H9 (cell line): Measurements from ENCODE around the gene ROPN1L. TPM values are rescaled to one million over a fixed set of nuclear protein-coding genes. Genes with fewer than 3 reads are reported as not detected.

ENCODE experiments used
- DNase-seq: peaks from one replicate; pipeline ENCODE4 v3.0.0-alpha.2; 2017
- H2AFZ ChIP-seq: one replicate; pipeline ENCODE4 v1.6.1; 2013; ENCODE audit warnings: mild to moderate bottlenecking, low read length, control low read depth, moderate library complexity
- H2AK5ac ChIP-seq: 2 replicates; pipeline ENCODE4 v1.6.1; 2013; ENCODE audit warnings: low read length, control low read depth, mixed read lengths; ENCODE audit not compliant: insufficient read length
- H2BK120ac ChIP-seq: one replicate; pipeline ENCODE4 v1.6.1; 2013; ENCODE audit warnings: low read depth, mild to moderate bottlenecking, low read length, control low read depth, inconsistent platforms; ENCODE audit not compliant: poor library complexity, severe bottlenecking
- H2BK12ac ChIP-seq: 2 replicates; pipeline ENCODE4 v1.6.1; 2013; ENCODE audit warnings: low read length, control low read depth, mixed read lengths, low read depth; ENCODE audit not compliant: insufficient read length
- H2BK15ac ChIP-seq: 2 replicates; pipeline ENCODE4 v1.6.1; 2013; ENCODE audit warnings: low read depth, low read length, control low read depth
- H2BK20ac ChIP-seq: one replicate; pipeline ENCODE4 v1.6.1; 2013; ENCODE audit warnings: low read depth, mild to moderate bottlenecking, low read length, control low read depth, inconsistent platforms; ENCODE audit not compliant: poor library complexity, severe bottlenecking
- H2BK5ac ChIP-seq: 2 replicates; pipeline ENCODE4 v1.6.1; 2013; ENCODE audit warnings: low read length, control low read depth, mixed read lengths; ENCODE audit not compliant: insufficient read length
- H3K14ac ChIP-seq: 2 replicates; pipeline ENCODE4 v1.6.1; 2013; ENCODE audit warnings: low read length, control low read depth; ENCODE audit not compliant: insufficient read depth
- H3K18ac ChIP-seq: 2 replicates; pipeline ENCODE4 v1.6.1; 2013; ENCODE audit warnings: low read depth, mild to moderate bottlenecking, mixed read lengths, low read length, control low read depth; ENCODE audit not compliant: insufficient read length
- H3K23ac ChIP-seq: 2 replicates; pipeline ENCODE4 v1.6.1; 2013; ENCODE audit warnings: low read length, control low read depth, mixed read lengths, low read depth; ENCODE audit not compliant: insufficient read length
- H3K23me2 ChIP-seq: 2 replicates; pipeline ENCODE4 v1.6.1; 2013; ENCODE audit warnings: low read depth, mild to moderate bottlenecking, mixed read lengths, low read length, control low read depth; ENCODE audit not compliant: insufficient read length, poor library complexity, severe bottlenecking
- H3K27ac ChIP-seq: 2 replicates; pipeline ENCODE4 v1.5.1; 2013; ENCODE audit warnings: low read length, control low read depth, mixed read lengths, low read depth; ENCODE audit not compliant: insufficient read length
- H3K27me3 ChIP-seq: 2 replicates; pipeline ENCODE4 v1.6.1; 2013; ENCODE audit warnings: low read length, control low read depth, inconsistent platforms; ENCODE audit not compliant: insufficient read depth
- H3K4ac ChIP-seq: 2 replicates; pipeline ENCODE4 v1.6.1; 2013; ENCODE audit warnings: low read depth, mild to moderate bottlenecking, control low read depth, inconsistent platforms, low read length, moderate library complexity
- H3K4me1 ChIP-seq: 2 replicates; pipeline ENCODE4 v1.6.1; 2013; ENCODE audit warnings: low read length, control low read depth, inconsistent platforms; ENCODE audit not compliant: insufficient read depth
- H3K4me2 ChIP-seq: 2 replicates; pipeline ENCODE4 v1.6.1; 2013; ENCODE audit warnings: low read length, control low read depth, mixed read lengths; ENCODE audit not compliant: insufficient read length, insufficient read depth
- H3K56ac ChIP-seq: 2 replicates; pipeline ENCODE4 v1.6.1; 2013; ENCODE audit warnings: low read depth, mild to moderate bottlenecking, mixed read lengths, low read length, control low read depth; ENCODE audit not compliant: insufficient read length
- H3K79me1 ChIP-seq: 2 replicates; pipeline ENCODE4 v1.6.1; 2013; ENCODE audit warnings: low read depth, mild to moderate bottlenecking, moderate library complexity, low read length, control low read depth, inconsistent platforms; ENCODE audit not compliant: insufficient read depth, poor library complexity, severe bottlenecking
- H3K79me2 ChIP-seq: 2 replicates; pipeline ENCODE4 v1.6.1; 2013; ENCODE audit warnings: low read length, control low read depth, inconsistent platforms; ENCODE audit not compliant: insufficient read depth
- H3K9ac ChIP-seq: 2 replicates; pipeline ENCODE4 v1.6.1; 2013; ENCODE audit warnings: low read length, control low read depth, mixed read lengths; ENCODE audit not compliant: insufficient read length; ENCODE audit errors: extremely low read depth
- H3K9me3 ChIP-seq: one replicate; pipeline ENCODE4 v1.6.1; 2013; ENCODE audit warnings: low read depth, low read length, inconsistent platforms; ENCODE audit not compliant: control insufficient read depth
- H3T11ph ChIP-seq: one replicate; pipeline ENCODE4 v1.6.1; 2013; ENCODE audit warnings: mild to moderate bottlenecking, low read length, control low read depth, inconsistent platforms
- H4K20me1 ChIP-seq: one replicate; pipeline ENCODE4 v1.6.1; 2013; ENCODE audit not compliant: control insufficient read depth, insufficient read length, insufficient read depth
- H4K5ac ChIP-seq: 2 replicates; pipeline ENCODE4 v1.6.1; 2013; ENCODE audit warnings: low read depth, mild to moderate bottlenecking, mixed read lengths, low read length, control low read depth; ENCODE audit not compliant: insufficient read length
- H4K8ac ChIP-seq: replicated peaks from 2 replicates; pipeline ENCODE4 v1.6.1; 2013; ENCODE audit warnings: low read length, control low read depth, mixed read lengths, low read depth; ENCODE audit not compliant: insufficient read length
- H4K91ac ChIP-seq: 2 replicates; pipeline ENCODE4 v1.6.1; 2013; ENCODE audit warnings: low read depth, mild to moderate bottlenecking, moderate library complexity, mixed read lengths, low read length, control low read depth; ENCODE audit not compliant: insufficient read length
- H3K27ac Mint-ChIP-seq, 3 experiments: 2 replicates in 2 of 3; 3 replicates in 1 of 3; pipeline ENCODE4 v1.8.0; 2020 to 2021; ENCODE audit warnings: mixed read lengths in 3 of 3, mild to moderate bottlenecking in 1 of 3, moderate library complexity in 1 of 3
- H3K27me3 Mint-ChIP-seq: 2 replicates; pipeline ENCODE4 v1.8.0; 2021; ENCODE audit warnings: low read depth, mild to moderate bottlenecking, moderate library complexity, mixed read lengths
- H3K36me3 Mint-ChIP-seq, 3 experiments: 2 replicates in 2 of 3; 3 replicates in 1 of 3; pipeline ENCODE4 v1.8.0; 2020 to 2021; ENCODE audit warnings: low read depth in 3 of 3, mixed read lengths in 3 of 3; ENCODE audit not compliant: insufficient read depth in 1 of 3
- H3K4me1 Mint-ChIP-seq, 2 experiments: 2 replicates each; pipeline ENCODE4 v1.8.0; 2020; ENCODE audit warnings: mixed read lengths in 2 of 2
- H3K4me3 Mint-ChIP-seq, 2 experiments: 2 replicates in 1 of 2; 3 replicates in 1 of 2; pipeline ENCODE4 v1.8.0; 2020 to 2021; ENCODE audit warnings: mild to moderate bottlenecking in 2 of 2, mixed read lengths in 2 of 2, moderate library complexity in 1 of 2
- H3K9me3 Mint-ChIP-seq, 2 experiments: 2 replicates in 1 of 2; 3 replicates in 1 of 2; pipeline ENCODE4 v1.8.0; 2020; ENCODE audit warnings: mild to moderate bottlenecking in 2 of 2, mixed read lengths in 2 of 2, moderate library complexity in 1 of 2
- CTCF ChIP-seq: fragments of 200-600 bp; sonication (generic); conservative IDR thresholded peaks from 3 replicates; pipeline ENCODE4 v1.8.0; 2021; ENCODE audit warnings: antibody characterized with exemption, mild to moderate bottlenecking
- WGBS: extraction: QIAGEN DNeasy Blood & Tissue Kit; methylation state at CpG from one replicate; pipeline ENCODE4 v1.1.7; 2013; ENCODE audit warnings: missing lambda C conversion rate, low lambda C conversion rate, mixed read lengths; ENCODE audit not compliant: insufficient read length; ENCODE audit errors: extremely low coverage; 5-methylcytosine and 5-hydroxymethylcytosine counted together
- total RNA-seq: library from RNA; stranded (reverse); gene quantifications from 2 replicates; pipeline ENCODE4 v1.2.1, GENCODE V29; 2021

The ROPN1L gene
- total RNA-seq, 1 experiment from 2014 or later: 0.37 TPM

GRCh38 chr5:10485897-10486296 lies 44.2 kb downstream of the ROPN1L start:
- Histone ChIP-seq H2BK20ac (no peak overlapping the region), H4K20me1 (no peaks in the 10 kb centered on the region), H2BK12ac (no peak overlapping the region), H3K4me1 (no peaks in the 10 kb centered on the region; the same call in 1 of the 2 replicates), H2BK120ac (no peak overlapping the region), H3K9ac (no peak overlapping the region), H2BK5ac (no peak overlapping the region), H3K27ac (no peak overlapping the region), H2AFZ (no peak overlapping the region), H3K27me3 (no peaks in the 10 kb centered on the region), H3K4me2 (no peak overlapping the region), H4K8ac (no peak overlapping the region), H3T11ph (no peak overlapping the region), H2BK15ac (no peak overlapping the region), H3K23me2 (no peaks in the 10 kb centered on the region), H3K18ac (no peak overlapping the region), H3K14ac (no peak overlapping the region), H4K91ac (no peak overlapping the region), H3K23ac (no peak overlapping the region), H3K79me1 (no peaks in the 10 kb centered on the region), H4K5ac (no peak overlapping the region), H3K4ac (no peak overlapping the region), H3K9me3 (no peaks in the 10 kb centered on the region), H3K56ac (no peak overlapping the region), H3K79me2 (no peaks in the 10 kb centered on the region), H2AK5ac (no peak overlapping the region)
- no peaks in the 10 kb centered on the region; a peak in 1 of 7 replicates for H3K36me3 Mint-ChIP-seq
- TF ChIP-seq CTCF: no peak
- H3K27me3 Mint-ChIP-seq: peaks cover 35% of the 10 kb centered on the region
- H3K4me3 Mint-ChIP-seq: no peak overlapping the region
- peaks cover 35 to 47% of the 10 kb centered on the region in 2 experiments for H3K4me1 Mint-ChIP-seq
- no peaks in the 10 kb centered on the region for H3K9me3 Mint-ChIP-seq
- no peak overlapping the region for H3K27ac Mint-ChIP-seq
- WGBS: no CpG with 5 or more reads among the region's 10 CpGs
- no peak for DNase-seq
